Measurements from ENCODE around the gene CEP70. TPM values are rescaled to one million over a fixed set of nuclear protein-coding genes. Genes with fewer than 3 reads are reported as not detected.
"Not testable (repeated sequence)": the region's sequence is repeated elsewhere in the genome, so short reads cannot be mapped to it uniquely, and the experiment has no call there.

The CEP70 gene
- total RNA-seq, 2 donors from 2014 or later = 10.7 to 16.6 TPM

DNA sequence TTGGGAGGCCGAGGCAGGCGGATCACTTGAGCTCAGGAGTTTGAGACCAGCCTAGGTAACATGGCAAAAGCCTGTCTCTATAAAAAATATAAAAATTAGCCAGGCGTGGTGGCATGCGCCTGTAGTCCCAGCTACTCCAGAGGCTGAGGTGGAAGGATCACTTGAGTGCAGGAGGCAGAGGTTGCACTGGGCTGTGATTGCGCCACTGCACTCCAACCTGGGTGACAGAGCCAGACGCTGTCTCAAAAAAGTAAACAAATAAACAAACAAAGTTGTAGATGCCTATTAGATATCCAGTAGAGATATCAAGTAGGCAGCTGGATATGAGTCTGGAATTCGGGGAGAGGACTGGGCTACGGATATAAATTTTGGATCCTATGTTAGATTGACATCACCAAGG, 24.4 kb downstream of the CEP70 start:
- not testable (repeated sequence) for H3K27ac Mint-ChIP-seq; H3K4me3 Mint-ChIP-seq; H3K9me3 ChIP-seq (ENCODE audit: control insufficient read depth, low read length, poor library complexity, severe bottlenecking); H3K36me3 Mint-ChIP-seq (ENCODE audit: low read depth); ATAC-seq; DNase-seq; H3K27me3 Mint-ChIP-seq; H3K4me1 Mint-ChIP-seq

DNA sequence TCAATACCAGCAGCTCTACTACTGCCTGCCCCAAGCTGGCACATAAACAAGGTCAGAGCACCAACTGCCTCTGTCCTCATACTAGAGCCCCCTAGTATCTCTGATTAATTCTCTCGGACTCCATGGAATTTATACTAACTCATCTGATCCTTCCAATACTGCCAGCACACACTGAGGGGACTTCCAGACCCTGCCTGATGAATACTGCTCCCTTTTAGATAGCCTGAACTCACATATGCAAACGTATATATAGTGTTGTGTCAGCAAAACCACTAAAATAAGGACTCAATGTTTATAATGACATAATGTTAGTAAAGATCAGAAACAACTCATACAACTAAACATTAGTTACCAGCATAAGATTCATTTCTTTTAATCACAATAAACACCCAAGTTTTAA, 25.0 kb downstream of the CEP70 start:
- ATAC-seq (no peak), DNase-seq (no peak)
- H3K36me3 Mint-ChIP-seq (ENCODE audit: low read depth) = peaks cover 3% of the 10 kb centered on the region
- peaks cover 5% of the 10 kb centered on the region for H3K4me1 Mint-ChIP-seq
- no peak overlapping the region for H3K27ac Mint-ChIP-seq
- H3K27me3 Mint-ChIP-seq = no peaks in the 10 kb centered on the region
- H3K4me3 Mint-ChIP-seq = no peak overlapping the region
- H3K9me3 ChIP-seq (ENCODE audit: control insufficient read depth, low read length, poor library complexity, severe bottlenecking) = no peaks in the 10 kb centered on the region

- no peaks in the 10 kb centered on the region for H3K27me3 Mint-ChIP-seq
- peaks cover 6% of the 10 kb centered on the region for H3K36me3 Mint-ChIP-seq (ENCODE audit: low read depth)
- no peak for DNase-seq
- no peaks in the 10 kb centered on the region for H3K9me3 ChIP-seq (ENCODE audit: control insufficient read depth, low read length, poor library complexity, severe bottlenecking)
- no peak overlapping the region for H3K27ac Mint-ChIP-seq
- no peak for ATAC-seq
- no peak overlapping the region for H3K4me3 Mint-ChIP-seq
- H3K4me1 Mint-ChIP-seq = peaks cover 5% of the 10 kb centered on the region
Observed at GRCh38 chr3:138567403-138567802, 26.7 kb downstream of the CEP70 start.

DNA sequence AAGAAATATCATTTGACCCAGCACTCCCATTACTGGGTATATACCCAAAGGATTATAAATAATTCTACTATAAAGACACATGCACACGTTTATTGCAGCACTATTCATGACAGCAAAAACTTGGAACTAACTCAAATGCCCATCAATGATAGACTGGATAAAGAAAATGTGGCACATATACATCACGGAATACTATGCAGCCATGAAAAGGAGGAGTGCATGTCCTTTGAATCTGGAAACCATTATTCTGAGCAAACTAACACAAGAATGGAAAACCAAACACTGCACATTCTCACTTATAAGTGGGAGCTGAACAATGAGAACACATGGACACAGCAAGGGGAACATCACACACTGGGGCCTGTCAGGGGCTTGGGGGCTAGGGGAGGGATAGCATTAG, 27.8 kb downstream of the CEP70 start:
- not testable (repeated sequence) for DNase-seq; H3K4me3 Mint-ChIP-seq; ATAC-seq; H3K9me3 ChIP-seq (ENCODE audit: control insufficient read depth, low read length, poor library complexity, severe bottlenecking); H3K4me1 Mint-ChIP-seq; H3K27me3 Mint-ChIP-seq; H3K36me3 Mint-ChIP-seq (ENCODE audit: low read depth); H3K27ac Mint-ChIP-seq

GRCh38 chr3:138562902-138563301, 31.2 kb downstream of the CEP70 start:
- H3K4me1 Mint-ChIP-seq; H3K36me3 Mint-ChIP-seq (ENCODE audit: low read depth); H3K27ac Mint-ChIP-seq; H3K9me3 ChIP-seq (ENCODE audit: control insufficient read depth, low read length, poor library complexity, severe bottlenecking); ATAC-seq; H3K4me3 Mint-ChIP-seq; DNase-seq; H3K27me3 Mint-ChIP-seq: not testable (repeated sequence)

- ATAC-seq (no peak), DNase-seq (no peak)
- H3K9me3 ChIP-seq (ENCODE audit: control insufficient read depth, low read length, poor library complexity, severe bottlenecking) = no peaks in the 10 kb centered on the region
- peaks cover 5% of the 10 kb centered on the region for H3K36me3 Mint-ChIP-seq (ENCODE audit: low read depth)
- no peak overlapping the region for H3K27ac Mint-ChIP-seq
- H3K4me3 Mint-ChIP-seq = no peak overlapping the region
- H3K4me1 Mint-ChIP-seq = no peaks in the 10 kb centered on the region
- no peaks in the 10 kb centered on the region for H3K27me3 Mint-ChIP-seq
Observed at GRCh38 chr3:138560501-138560900, 33.6 kb downstream of the CEP70 start.

- no peaks in the 10 kb centered on the region for H3K27me3 Mint-ChIP-seq
- no peaks in the 10 kb centered on the region for H3K4me1 Mint-ChIP-seq
- no peaks in the 10 kb centered on the region for H3K9me3 ChIP-seq (ENCODE audit: control insufficient read depth, low read length, poor library complexity, severe bottlenecking)
- no peak overlapping the region for H3K27ac Mint-ChIP-seq
- DNase-seq (no peak), ATAC-seq (no peak)
- H3K4me3 Mint-ChIP-seq = no peak overlapping the region
- H3K36me3 Mint-ChIP-seq (ENCODE audit: low read depth) = peaks cover 5% of the 10 kb centered on the region
Observed at GRCh38 chr3:138559134-138559533, 34.9 kb downstream of the CEP70 start.

- H3K27me3 Mint-ChIP-seq; ATAC-seq; H3K9me3 ChIP-seq (ENCODE audit: control insufficient read depth, low read length, poor library complexity, severe bottlenecking); H3K4me1 Mint-ChIP-seq; H3K4me3 Mint-ChIP-seq; H3K36me3 Mint-ChIP-seq (ENCODE audit: low read depth); DNase-seq; H3K27ac Mint-ChIP-seq: not testable (repeated sequence)
Observed at GRCh38 chr3:138554775-138555174, 39.3 kb downstream of the CEP70 start.

DNA sequence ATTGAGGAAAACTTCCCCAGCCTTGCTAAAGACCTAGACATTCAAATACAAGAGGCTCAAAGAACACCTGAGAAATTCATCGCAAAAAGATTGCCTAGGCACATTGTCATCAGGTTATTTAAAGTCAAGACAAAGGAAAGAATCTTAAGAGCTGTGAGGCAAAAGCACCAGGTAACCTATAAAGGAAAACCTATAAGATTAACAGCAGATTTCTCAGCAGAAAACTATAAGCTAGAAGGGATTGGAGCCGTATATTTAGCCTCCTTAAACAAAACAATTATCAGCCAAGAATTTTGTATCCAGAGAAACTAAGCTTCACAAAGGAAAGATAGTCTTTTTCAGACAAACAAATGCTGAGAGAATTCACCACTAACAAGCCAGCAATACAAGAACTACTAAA, 43.1 kb downstream of the CEP70 start:
- not testable (repeated sequence) for DNase-seq, ATAC-seq

DNA sequence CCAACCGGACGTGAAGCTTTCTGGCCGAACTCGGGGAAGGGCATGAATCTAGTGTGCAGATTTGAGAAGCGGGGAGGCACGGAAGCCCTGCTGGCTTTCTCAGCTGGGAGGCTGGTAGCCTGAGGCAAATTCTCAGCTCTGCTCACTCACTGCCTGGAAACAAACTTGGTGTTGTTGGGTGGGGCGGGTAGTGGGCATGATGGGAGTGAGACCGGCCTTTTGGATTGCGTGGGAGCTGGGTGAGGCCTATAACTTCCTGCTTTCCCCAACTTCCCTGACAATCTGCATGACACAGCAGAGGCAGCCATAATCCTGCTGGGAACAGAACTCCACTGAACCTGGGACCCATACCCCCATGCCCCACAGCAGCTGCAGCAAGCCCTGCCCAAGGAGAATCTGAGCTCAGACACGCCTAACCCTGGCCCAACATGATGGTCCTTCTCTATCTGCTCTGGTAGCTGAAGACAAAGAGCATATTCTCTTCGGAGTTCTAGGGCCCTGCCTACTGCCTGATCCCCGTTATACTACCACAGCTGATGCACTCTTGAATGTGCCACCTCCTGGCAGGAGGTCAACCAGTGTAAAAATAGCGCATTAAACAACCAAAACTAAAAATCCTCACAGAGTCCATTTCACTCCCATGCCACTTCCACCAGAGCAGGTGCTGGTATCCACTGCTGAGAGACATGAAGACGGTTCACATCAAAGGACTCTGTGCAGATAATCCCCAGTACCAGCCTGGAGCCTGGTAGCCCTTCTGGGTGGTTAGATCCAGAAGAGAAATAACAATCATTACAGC, 44.7 kb downstream of the CEP70 start:
- Mint-ChIP-seq H3K27me3 (no peaks in the 10 kb centered on the region), H3K4me1 (no peaks in the 10 kb centered on the region), H3K4me3 (no peak overlapping the region), H3K27ac (no peak overlapping the region), H3K36me3 (ENCODE audit: low read depth) (peaks cover 3% of the 10 kb centered on the region)
- no peak for DNase-seq
- no peak for ATAC-seq
- H3K9me3 ChIP-seq (ENCODE audit: control insufficient read depth, low read length, poor library complexity, severe bottlenecking) = peaks cover 5% of the 10 kb centered on the region

More for the DNA sequence above, 43.1 kb downstream of the CEP70 start:
- H3K4me1 Mint-ChIP-seq; H3K27me3 Mint-ChIP-seq; H3K27ac Mint-ChIP-seq; H3K36me3 Mint-ChIP-seq (ENCODE audit: low read depth); H3K9me3 ChIP-seq (ENCODE audit: control insufficient read depth, low read length, poor library complexity, severe bottlenecking); H3K4me3 Mint-ChIP-seq: not testable (repeated sequence)

DNA sequence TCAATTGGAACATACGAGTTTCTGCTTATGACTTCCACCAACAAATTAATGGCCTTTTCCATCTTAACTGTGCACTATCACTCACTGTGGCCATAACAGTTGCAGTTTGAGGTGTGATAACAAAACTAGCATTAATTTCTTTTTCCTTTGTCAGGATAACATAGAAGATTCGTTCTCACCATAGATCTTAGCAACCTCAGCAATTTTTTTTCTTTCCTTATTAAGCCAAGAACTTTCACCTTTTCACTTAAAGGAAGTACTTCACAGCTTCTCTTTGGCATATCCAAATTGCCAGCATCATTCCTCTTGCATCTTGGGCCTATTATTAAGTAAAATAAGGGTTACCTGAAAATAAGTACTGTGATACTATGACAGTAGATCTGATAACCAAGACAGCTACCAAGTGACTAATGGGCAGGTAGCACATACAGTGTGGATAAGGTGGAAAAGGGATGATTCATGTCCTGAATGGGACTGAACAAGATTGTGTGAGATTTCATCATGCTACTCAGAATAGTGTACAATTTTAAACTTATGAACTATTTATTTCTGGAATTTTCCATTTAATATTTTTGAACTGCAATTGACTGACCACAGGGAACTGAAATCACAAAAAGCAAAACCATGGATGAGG, 46.6 kb downstream of the CEP70 start:
- no peak overlapping the region for H3K27ac Mint-ChIP-seq
- H3K4me3 Mint-ChIP-seq = no peak overlapping the region
- peaks cover 5% of the 10 kb centered on the region for H3K9me3 ChIP-seq (ENCODE audit: control insufficient read depth, low read length, poor library complexity, severe bottlenecking)
- H3K27me3 Mint-ChIP-seq = no peaks in the 10 kb centered on the region
- H3K4me1 Mint-ChIP-seq = no peaks in the 10 kb centered on the region
- peaks cover 3% of the 10 kb centered on the region for H3K36me3 Mint-ChIP-seq (ENCODE audit: low read depth)
- ATAC-seq = no peak
- DNase-seq = no peak

- peaks cover 5% of the 10 kb centered on the region for H3K9me3 ChIP-seq (ENCODE audit: control insufficient read depth, low read length, poor library complexity, severe bottlenecking)
- DNase-seq = no peak
- no peak for ATAC-seq
- Mint-ChIP-seq H3K4me1 (no peaks in the 10 kb centered on the region), H3K36me3 (ENCODE audit: low read depth) (peaks cover 7% of the 10 kb centered on the region), H3K27ac (no peak overlapping the region), H3K27me3 (no peaks in the 10 kb centered on the region), H3K4me3 (no peak overlapping the region)
Observed at GRCh38 chr3:138544546-138544945, 49.5 kb downstream of the CEP70 start.

- no peak for ATAC-seq
- DNase-seq = no peak
- H3K4me3 Mint-ChIP-seq = no peak overlapping the region
- H3K27ac Mint-ChIP-seq = no peak overlapping the region
- H3K4me1 Mint-ChIP-seq = no peaks in the 10 kb centered on the region
- H3K27me3 Mint-ChIP-seq = no peaks in the 10 kb centered on the region
- peaks cover 5% of the 10 kb centered on the region for H3K9me3 ChIP-seq (ENCODE audit: control insufficient read depth, low read length, poor library complexity, severe bottlenecking)
- H3K36me3 Mint-ChIP-seq (ENCODE audit: low read depth) = peaks cover 7% of the 10 kb centered on the region
Observed at GRCh38 chr3:138542977-138543376, 51.1 kb downstream of the CEP70 start.

DNA sequence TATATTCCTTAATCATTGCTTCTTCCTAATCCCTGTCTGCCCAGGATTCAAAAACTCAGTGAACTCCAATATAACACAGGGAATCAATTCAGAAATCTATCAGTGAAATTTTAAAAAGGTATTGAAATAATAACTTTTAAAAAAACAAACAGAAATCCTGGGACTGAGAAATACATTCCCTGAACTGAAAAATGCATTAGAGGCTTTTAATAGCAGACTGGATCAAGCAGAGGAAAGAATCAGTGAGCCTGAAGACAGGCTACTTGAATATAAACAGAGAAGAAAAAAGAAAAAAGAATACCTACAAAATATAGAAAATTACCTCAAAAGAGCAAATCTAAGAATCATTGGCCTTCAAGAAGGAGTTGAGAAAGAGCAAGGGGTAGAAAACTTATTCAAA, 54.7 kb downstream of the CEP70 start:
- H3K4me3 Mint-ChIP-seq = no peak overlapping the region
- H3K9me3 ChIP-seq (ENCODE audit: control insufficient read depth, low read length, poor library complexity, severe bottlenecking) = no peaks in the 10 kb centered on the region
- H3K36me3 Mint-ChIP-seq (ENCODE audit: low read depth) = peaks cover 9% of the 10 kb centered on the region
- ATAC-seq (no peak), DNase-seq (no peak)
- H3K27ac Mint-ChIP-seq = no peak overlapping the region
- no peaks in the 10 kb centered on the region for H3K27me3 Mint-ChIP-seq
- no peaks in the 10 kb centered on the region for H3K4me1 Mint-ChIP-seq

Data from T-helper 17 cell (primary cell).